WTC11 (cell line): ENCODE measurements around the gene C11orf58. TPM values are rescaled to one million over a fixed set of nuclear protein-coding genes. Genes with fewer than 3 reads are reported as not detected.

Experiments used
- ATAC-seq: fragments of 200-7000 bp; cut with Tn5 transposase; 2 replicates; pipeline ENCODE4 v1.10.0; 2021; ENCODE audit warnings: mild to moderate bottlenecking, moderate library complexity
- CTCF ChIA-PET: fragments of 300-600 bp; sonication (Branson Sonifier 250); formaldehyde crosslinking; loops from one replicate; lab custom pipeline; 2021; ENCODE audit warnings: antibody characterized with exemption; lab: Charles Lee
- POLR2A ChIA-PET: fragments of 350-600 bp; sonication (Branson Sonifier 250); formaldehyde crosslinking; loops from one replicate; lab custom pipeline; 2021; ENCODE audit warnings: antibody characterized with exemption; lab: Charles Lee
- DNase-seq: peaks from one replicate; pipeline ENCODE4 v3.0.0; 2021; ENCODE audit warnings: low spot score
- H3K27ac Mint-ChIP-seq: 2 replicates; pipeline ENCODE4 v1.8.0; 2021; ENCODE audit warnings: mixed read lengths
- H3K27me3 Mint-ChIP-seq: 2 replicates; pipeline ENCODE4 v1.8.0; 2021; ENCODE audit warnings: low read depth, mild to moderate bottlenecking, moderate library complexity, mixed read lengths
- H3K36me3 Mint-ChIP-seq: 2 replicates; pipeline ENCODE4 v1.8.0; 2021; ENCODE audit warnings: mixed read lengths
- H3K4me1 Mint-ChIP-seq: 2 replicates; pipeline ENCODE4 v1.8.0; 2022; ENCODE audit warnings: mixed read lengths
- H3K4me3 Mint-ChIP-seq: 2 replicates; pipeline ENCODE4 v1.8.0; 2021; ENCODE audit warnings: mild to moderate bottlenecking, moderate library complexity, mixed read lengths
- H3K9me3 Mint-ChIP-seq: 2 replicates; pipeline ENCODE4 v1.8.0; 2021; ENCODE audit warnings: mixed read lengths
- ATF1 ChIP-seq: sonication (generic); formaldehyde crosslinking; IDR thresholded peaks from 2 replicates; pipeline ENCODE4 v1.8.1; 2023; ENCODE audit warnings: mild to moderate bottlenecking, moderate library complexity, missing genetic modification reagents
- ATF2 ChIP-seq: sonication (generic); formaldehyde crosslinking; IDR thresholded peaks from 2 replicates; pipeline ENCODE4 v1.8.1; 2022; ENCODE audit warnings: low read depth, missing genetic modification reagents, borderline replicate concordance
- CREB1 ChIP-seq: sonication (generic); formaldehyde crosslinking; IDR thresholded peaks from 2 replicates; pipeline ENCODE4 v1.8.0; 2023; ENCODE audit warnings: mild to moderate bottlenecking, missing genetic modification reagents
- CREM ChIP-seq: sonication (generic); formaldehyde crosslinking; IDR thresholded peaks from 2 replicates; pipeline ENCODE4 v1.8.1; 2022; ENCODE audit warnings: mild to moderate bottlenecking, missing genetic modification reagents, moderate library complexity
- ELF4 ChIP-seq: sonication (generic); formaldehyde crosslinking; IDR thresholded peaks from 2 replicates; pipeline ENCODE4 v1.8.1; 2022; ENCODE audit warnings: low read depth, mild to moderate bottlenecking, moderate library complexity, missing genetic modification reagents
- EMX1 ChIP-seq: fragments of 250-450 bp; sonication (Bioruptor Pico); IDR thresholded peaks from 2 replicates; pipeline ENCODE4 v1.8.0; 2021; ENCODE audit warnings: mild to moderate bottlenecking
- ERG ChIP-seq: fragments of 250-450 bp; sonication (Bioruptor Pico); IDR thresholded peaks from 2 replicates; pipeline ENCODE4 v1.8.0; 2021; ENCODE audit warnings: mild to moderate bottlenecking
- HMGXB4 ChIP-seq: sonication (generic); formaldehyde crosslinking; IDR thresholded peaks from 2 replicates; pipeline ENCODE4 v1.8.1; 2023; ENCODE audit warnings: mild to moderate bottlenecking, moderate library complexity, missing genetic modification reagents
- JAZF1 ChIP-seq: fragments of 250-450 bp; sonication (Bioruptor Pico); IDR thresholded peaks from 2 replicates; pipeline ENCODE4 v1.9.0; 2021; ENCODE audit warnings: moderate library complexity, mild to moderate bottlenecking, inconsistent platforms
- NR3C1 ChIP-seq: sonication (generic); formaldehyde crosslinking; conservative IDR thresholded peaks from 2 replicates; pipeline ENCODE4 v1.8.1; 2023; ENCODE audit warnings: low read depth, mild to moderate bottlenecking, missing genetic modification reagents
- OVOL2 ChIP-seq: fragments of 250-450 bp; sonication (Bioruptor Pico); IDR thresholded peaks from 2 replicates; pipeline ENCODE4 v1.9.0; 2021; ENCODE audit warnings: mild to moderate bottlenecking, borderline replicate concordance
- TEAD4 ChIP-seq: sonication (generic); formaldehyde crosslinking; IDR thresholded peaks from 2 replicates; pipeline ENCODE4 v1.8.0; 2022; ENCODE audit warnings: mild to moderate bottlenecking, missing genetic modification reagents
- USF1 ChIP-seq: sonication (generic); formaldehyde crosslinking; IDR thresholded peaks from 2 replicates; pipeline ENCODE4 v1.8.0; 2022; ENCODE audit warnings: mild to moderate bottlenecking, missing genetic modification reagents
- USF2 ChIP-seq: sonication (generic); formaldehyde crosslinking; IDR thresholded peaks from 2 replicates; pipeline ENCODE4 v1.8.1; 2023; ENCODE audit warnings: mild to moderate bottlenecking, missing genetic modification reagents, moderate library complexity
- ZBTB21 ChIP-seq: sonication (generic); formaldehyde crosslinking; IDR thresholded peaks from 2 replicates; pipeline ENCODE4 v1.8.1; 2023; ENCODE audit warnings: mild to moderate bottlenecking, missing genetic modification reagents, borderline replicate concordance
- ZBTB43 ChIP-seq: sonication (generic); formaldehyde crosslinking; IDR thresholded peaks from 2 replicates; pipeline ENCODE4 v1.8.1; 2023; ENCODE audit warnings: mild to moderate bottlenecking, missing genetic modification reagents
- ZNF416 ChIP-seq: fragments of 250-450 bp; sonication (Bioruptor Pico); IDR thresholded peaks from 2 replicates; pipeline ENCODE4 v1.9.0; 2021; ENCODE audit warnings: mild to moderate bottlenecking, inconsistent platforms
- total RNA-seq: library from RNA; stranded (reverse); gene quantifications from 3 replicates; pipeline ENCODE4 v1.2.3, GENCODE V29; 2021

C11orf58 gene
- total RNA-seq, 1 experiment from 2014 or later: 141 TPM

GRCh38 chr11:16713594-16713993 lies 24.9 kb upstream of the C11orf58 start:
- no peak overlapping the region for H3K4me3 Mint-ChIP-seq
- H3K36me3 Mint-ChIP-seq: no peaks in the 10 kb centered on the region
- H3K27ac Mint-ChIP-seq: no peak overlapping the region
- ATAC-seq: no peak
- H3K9me3 Mint-ChIP-seq: no peaks in the 10 kb centered on the region
- no peak for DNase-seq
- no peak for TF ChIP-seq ZBTB21 (CRISPR knock-in tag)
- TF ChIP-seq OVOL2 (CRISPR knock-in tag): no peak
- no peak for TF ChIP-seq JAZF1 (CRISPR knock-in tag)
- no peak for TF ChIP-seq ATF1 (CRISPR knock-in tag)
- TF ChIP-seq CREB1 (CRISPR knock-in tag): no peak
- no peak for TF ChIP-seq ZNF416
- no peak for TF ChIP-seq USF2 (CRISPR knock-in tag)
- no peak for TF ChIP-seq HMGXB4
- TF ChIP-seq ERG (CRISPR knock-in tag): no peak
- no peak for TF ChIP-seq ATF2
- ChIA-PET CTCF (no interaction called here), POLR2A (no interaction called here)
- H3K27me3 Mint-ChIP-seq: no peaks in the 10 kb centered on the region
- H3K4me1 Mint-ChIP-seq: peaks cover 11% of the 10 kb centered on the region

- CTCF ChIA-PET: no interaction called here
These were observed 15.7 kb upstream of the C11orf58 start for GRCh38 chr11:16722581-16723344.

GRCh38 chr11:16727806-16728205 lies 10.6 kb upstream of the C11orf58 start:
- DNase-seq: no peak
- TF ChIP-seq TEAD4 (no peak), CREM (CRISPR knock-in tag) (no peak), NR3C1 (CRISPR knock-in tag) (no peak), USF1 (CRISPR knock-in tag) (no peak)
- no peak for ATAC-seq
- Mint-ChIP-seq H3K36me3 (no peaks in the 10 kb centered on the region), H3K9me3 (peaks cover 5% of the 10 kb centered on the region), H3K27me3 (peaks cover 29% of the 10 kb centered on the region), H3K27ac (no peak overlapping the region), H3K4me1 (no peaks in the 10 kb centered on the region), H3K4me3 (no peak overlapping the region)
- CTCF ChIA-PET: no interaction called here
- POLR2A ChIA-PET: no interaction called here

More at GRCh38 chr11:16722581-16723344, 15.7 kb upstream of the C11orf58 start:
- DNase-seq (no peak), ATAC-seq (no peak)
- no peak for TF ChIP-seq CREM (CRISPR knock-in tag)
- TF ChIP-seq ELF4: no peak
- no peak for TF ChIP-seq EMX1 (CRISPR knock-in tag)
- TF ChIP-seq ZBTB21 (CRISPR knock-in tag): no peak
- no peak for TF ChIP-seq ZBTB43 (CRISPR knock-in tag)
- Mint-ChIP-seq H3K27ac (no peak overlapping the region), H3K4me3 (no peak overlapping the region), H3K36me3 (no peaks in the 10 kb centered on the region), H3K9me3 (peaks cover 7% of the 10 kb centered on the region), H3K27me3 (peaks cover 4% of the 10 kb centered on the region), H3K4me1 (peaks cover 7% of the 10 kb centered on the region)
- POLR2A ChIA-PET: no interaction called here
